NCI-H82 treated with DMSO at 0.1 percent for 48 hours (cell line): Measurements from ENCODE around the gene TLK2.

Source experiments
- DNase-seq: peaks from one replicate; lab custom pipeline; 2025; ENCODE audit not compliant: unreplicated experiment; lab: John Stamatoyannopoulos, UW

TLK2 gene

GRCh38 chr17:62627219-62627903 is 148.7 kb downstream of the TLK2 start, which contains the start of gene MRC2:
Gene MRC2, plus strand, starts transcription at chr17:62627670. Its CDS starts 133 bp downstream, at chr17:62627803.
- DNase-seq = no peak

- DNase-seq = no peak
Measured at GRCh38 chr17:62627904-62628633, 149.4 kb downstream of the TLK2 start.

- DNase-seq = no peak
Measured at GRCh38 chr17:62628831-62629555, 150.4 kb downstream of the TLK2 start.

GRCh38 chr17:62629556-62630364 is 151.1 kb downstream of the TLK2 start:
- DNase-seq = no peak

GRCh38 chr17:62630365-62631085 is 151.9 kb downstream of the TLK2 start:
- DNase-seq = no peak

GRCh38 chr17:62631086-62631935 is 152.7 kb downstream of the TLK2 start:
- DNase-seq = no peak

GRCh38 chr17:62631936-62632924 is 153.6 kb downstream of the TLK2 start:
- DNase-seq = no peak

GRCh38 chr17:62637809-62638208 is 159.2 kb downstream of the TLK2 start:
- no peak for DNase-seq

- DNase-seq = no peak
Measured at GRCh38 chr17:62641153-62641552, 162.5 kb downstream of the TLK2 start.

- DNase-seq = no peak
Measured at GRCh38 chr17:62641951-62642350, 163.3 kb downstream of the TLK2 start.

- no peak for DNase-seq
Measured at GRCh38 chr17:62643496-62643895, 164.9 kb downstream of the TLK2 start.

GRCh38 chr17:62644487-62645173 is 166.0 kb downstream of the TLK2 start:
- DNase-seq = peak; percentile 28

- DNase-seq = peak; percentile 29
Measured at GRCh38 chr17:62648251-62648955, 169.8 kb downstream of the TLK2 start.

GRCh38 chr17:62648956-62649294 is 170.3 kb downstream of the TLK2 start:
- DNase-seq = no peak

- DNase-seq = no peak
Measured at GRCh38 chr17:62649570-62649969, 170.9 kb downstream of the TLK2 start.

- DNase-seq = no peak
Measured at GRCh38 chr17:62650587-62650986, 172.0 kb downstream of the TLK2 start.
